OCI-LY7 (cell line): ENCODE results near the gene RCCD1. TPM values are rescaled to one million over a fixed set of nuclear protein-coding genes. Genes with fewer than 3 reads are reported as not detected.

Experiments
- BruUV-seq: library from RNA; stranded (reverse); fragments of 400-500 nt; replicated peaks from 2 replicates; lab custom pipeline; 2021; lab: Mats Ljungman, UMichigan
- CTCF ChIA-PET: fragments of 300-600 bp; sonication (Branson Sonifier 250); formaldehyde crosslinking; loops from one replicate; lab custom pipeline; 2022; ENCODE audit warnings: antibody characterized with exemption; ENCODE audit not compliant: unreplicated experiment; lab: Charles Lee
- POLR2A ChIA-PET: fragments of 300-600 bp; sonication (Branson Sonifier 250); formaldehyde crosslinking; loops from one replicate; lab custom pipeline; 2022; ENCODE audit warnings: antibody characterized with exemption; lab: Charles Lee
- DNase-seq: peaks from one replicate; pipeline ENCODE4 v3.0.0-alpha.2; 2015; ENCODE audit warnings: low spot score
- H2AFZ ChIP-seq: fragments of 200-600 bp; sonication (generic), shearing (Covaris generic); 2 replicates; pipeline ENCODE4 v1.6.1; 2014; ENCODE audit warnings: mild to moderate bottlenecking, antibody characterized with exemption, low read length, moderate library complexity
- H3K27ac ChIP-seq: fragments of 200-600 bp; sonication (generic); 2 replicates; pipeline ENCODE4 v1.5.1; 2014; ENCODE audit warnings: mixed run types, low read depth, mild to moderate bottlenecking, moderate library complexity, low read length, inconsistent platforms; ENCODE audit not compliant: poor library complexity, severe bottlenecking
- H3K36me3 ChIP-seq: fragments of 200-600 bp; sonication (generic); 2 replicates; pipeline ENCODE4 v1.6.1; 2014; ENCODE audit warnings: mild to moderate bottlenecking, antibody characterized with exemption, low read length, moderate library complexity, mixed read lengths; ENCODE audit not compliant: insufficient read depth
- H3K4me1 ChIP-seq: fragments of 200-600 bp; sonication (generic); 2 replicates; pipeline ENCODE4 v1.5.1; 2014; ENCODE audit warnings: mild to moderate bottlenecking, low read length; ENCODE audit not compliant: insufficient read depth, poor library complexity, severe bottlenecking
- H3K4me2 ChIP-seq: fragments of 200-600 bp; sonication (generic); 2 replicates; pipeline ENCODE4 v1.6.1; 2014; ENCODE audit warnings: mild to moderate bottlenecking, low read length
- H3K4me3 ChIP-seq: fragments of 200-600 bp; sonication (generic); 2 replicates; pipeline ENCODE4 v1.5.1; 2014; ENCODE audit warnings: mild to moderate bottlenecking, low read depth, low read length; ENCODE audit not compliant: poor library complexity, severe bottlenecking
- H3K79me2 ChIP-seq: fragments of 200-600 bp; sonication (generic); 2 replicates; pipeline ENCODE4 v1.6.1; 2016; ENCODE audit warnings: low read depth, mild to moderate bottlenecking, low read length, moderate library complexity, mixed read lengths; ENCODE audit not compliant: insufficient read depth
- H3K9me2 ChIP-seq: fragments of 200-600 bp; sonication (generic); 2 replicates; pipeline ENCODE4 v1.6.1; 2016; ENCODE audit warnings: mild to moderate bottlenecking, low read length, mixed read lengths; ENCODE audit not compliant: insufficient read depth
- H3K9me3 ChIP-seq: fragments of 200-600 bp; sonication (generic); 2 replicates; pipeline ENCODE4 v1.6.1; 2014; ENCODE audit warnings: mild to moderate bottlenecking, mixed run types, low read length, mixed read lengths
- H4K20me1 ChIP-seq: fragments of 200-600 bp; sonication (generic); 2 replicates; pipeline ENCODE4 v1.6.1; 2014; ENCODE audit warnings: mild to moderate bottlenecking, antibody characterized with exemption, low read length, moderate library complexity, mixed read lengths; ENCODE audit not compliant: insufficient read depth
- CTCF ChIP-seq: fragments of 200-600 bp; sonication (generic); conservative IDR thresholded peaks from 2 replicates; pipeline ENCODE4 v1.5.1; 2014; ENCODE audit warnings: mild to moderate bottlenecking, antibody characterized with exemption, low read length, moderate library complexity, mixed read lengths
- EZH2phosphoT487 ChIP-seq: fragments of 200-600 bp; sonication (generic); IDR thresholded peaks from 2 replicates; pipeline ENCODE4 v1.6.1; 2018; ENCODE audit warnings: low read depth, borderline replicate concordance, mild to moderate bottlenecking, mixed run types, antibody characterized with exemption, low read length, moderate library complexity, mixed read lengths
- intact Hi-C: fragments of 100-400 bp; cut with micrococcal nuclease; formaldehyde crosslinking; loops from one replicate; pipeline ENCODE4 v1.10.0; 2022; ENCODE audit not compliant: unreplicated experiment
- total RNA-seq, 2 experiments: library from RNA; depleted of rRNA in 1 of 2; stranded (reverse); fragments of >200 nt in 1 of 2; shearing (Covaris generic) in 1 of 2; gene quantifications; 2 replicates each; pipeline ENCODE4 v1.2.3, GENCODE V29; 2014 to 2022

RCCD1 gene
- total RNA-seq, 2 experiments from 2014 or later: 77.7 to 84.5 TPM

GRCh38 chr15:90936823-90937222, 17.9 kb upstream of the RCCD1 start:
- H3K79me2 ChIP-seq: no peaks in the 10 kb centered on the region
- H3K4me1 ChIP-seq: peaks cover 36% of the 10 kb centered on the region
- H3K36me3 ChIP-seq: peaks cover 30% of the 10 kb centered on the region
- H3K4me2 ChIP-seq: peak overlapping the region; percentile 90
- no peak overlapping the region for H3K4me3 ChIP-seq
- H3K27ac ChIP-seq: no peak overlapping the region
- no TSS peak for BruUV-seq
- H2AFZ ChIP-seq: no peak overlapping the region
- intact Hi-C loops: no loop called here
- POLR2A ChIA-PET: interaction anchor here (0.7 to 7.2 kb wide), 3 partner anchors 19 to 1948 kb away, joined by 3 to 58 read pairs (median 3); partner anchors contain the start of gene RCCD1
- no peak for DNase-seq
- TF ChIP-seq CTCF: no peak
- TF ChIP-seq EZH2phosphoT487: no peak
- no peaks in the 10 kb centered on the region for H3K9me3 ChIP-seq
- no peaks in the 10 kb centered on the region for H3K9me2 ChIP-seq
- CTCF ChIA-PET: interaction anchor here (1.5 kb wide), 1 partner anchor 21 kb away, joined by 8 read pairs; no protein-coding TSS in a partner anchor
- no peaks in the 10 kb centered on the region for H4K20me1 ChIP-seq

- H3K4me1 ChIP-seq: peaks cover 28% of the 10 kb centered on the region
- DNase-seq: no peak
- no TSS peak for BruUV-seq
- H3K9me3 ChIP-seq: no peaks in the 10 kb centered on the region
- intact Hi-C loops: no loop called here
- H3K4me3 ChIP-seq: no peak overlapping the region
- H2AFZ ChIP-seq: no peak overlapping the region
- POLR2A ChIA-PET: no interaction called here
- CTCF ChIA-PET: no interaction called here
- H3K36me3 ChIP-seq: peaks cover 42% of the 10 kb centered on the region
- H3K9me2 ChIP-seq: no peaks in the 10 kb centered on the region
- no peak for TF ChIP-seq EZH2phosphoT487
- no peak for TF ChIP-seq CTCF
- H3K79me2 ChIP-seq: no peaks in the 10 kb centered on the region
- no peak overlapping the region for H3K4me2 ChIP-seq
- no peak overlapping the region for H3K27ac ChIP-seq
- no peaks in the 10 kb centered on the region for H4K20me1 ChIP-seq
Measured at GRCh38 chr15:90938261-90938660, 16.4 kb upstream of the RCCD1 start.

GRCh38 chr15:90939756-90940155, 14.9 kb upstream of the RCCD1 start:
- Histone ChIP-seq H4K20me1 (no peaks in the 10 kb centered on the region), H3K27ac (no peak overlapping the region), H3K4me2 (no peak overlapping the region), H2AFZ (no peak overlapping the region), H3K79me2 (no peaks in the 10 kb centered on the region), H3K4me1 (peaks cover 14% of the 10 kb centered on the region), H3K9me3 (no peaks in the 10 kb centered on the region), H3K9me2 (no peaks in the 10 kb centered on the region), H3K4me3 (no peak overlapping the region), H3K36me3 (peaks cover 56% of the 10 kb centered on the region)
- TF ChIP-seq CTCF (no peak), EZH2phosphoT487 (no peak)
- no TSS peak for BruUV-seq
- CTCF ChIA-PET: no interaction called here
- POLR2A ChIA-PET: no interaction called here
- intact Hi-C loops: no loop called here
- no peak for DNase-seq
